IMR-90 (cell line): ENCODE data around the gene MRPL45.
"Not testable (repeated sequence)": the region's sequence is repeated elsewhere in the genome, so short reads cannot be mapped to it uniquely, and the experiment has no call there.

Experiments
- CEBPB ChIP-seq: IDR thresholded peaks from 2 replicates; pipeline ENCODE4 v1.6.1; 2012; ENCODE audit warnings: low read depth, low read length, improper control_type of control experiment
- CHD1 ChIP-seq: IDR thresholded peaks from 2 replicates; pipeline ENCODE4 v1.6.1; 2012; ENCODE audit warnings: low read depth, low read length, improper control_type of control experiment
- FOS ChIP-seq: fragments of 150-350 bp; IDR thresholded peaks from 2 replicates; pipeline ENCODE4 v1.6.1; 2016; ENCODE audit warnings: low read depth, low read length
- MAFK ChIP-seq: IDR thresholded peaks from 2 replicates; pipeline ENCODE4 v1.6.1; 2012; ENCODE audit warnings: low read depth, low read length, improper control_type of control experiment
- MAZ ChIP-seq: IDR thresholded peaks from 2 replicates; pipeline ENCODE4 v1.6.1; 2012; ENCODE audit warnings: low read depth, mild to moderate bottlenecking, low read length, improper control_type of control experiment, moderate library complexity, borderline replicate concordance
- MXI1 ChIP-seq: IDR thresholded peaks from 2 replicates; pipeline ENCODE4 v1.6.1; 2012; ENCODE audit warnings: low read depth, mild to moderate bottlenecking, low read length, moderate library complexity, borderline replicate concordance
- POLR2A ChIP-seq: IDR thresholded peaks from 2 replicates; pipeline ENCODE4 v1.6.1; 2012; ENCODE audit warnings: mild to moderate bottlenecking, low read depth, low read length
- RAD21 ChIP-seq: IDR thresholded peaks from 2 replicates; pipeline ENCODE4 v1.6.1; 2012; ENCODE audit warnings: low read length, improper control_type of control experiment
- RCOR1 ChIP-seq: IDR thresholded peaks from 2 replicates; pipeline ENCODE4 v1.6.1; 2012; ENCODE audit warnings: mild to moderate bottlenecking, low read length, improper control_type of control experiment; ENCODE audit not compliant: insufficient replicate concordance
- RFX5 ChIP-seq: IDR thresholded peaks from 2 replicates; pipeline ENCODE4 v1.8.0; 2012; ENCODE audit warnings: low read depth, mild to moderate bottlenecking, low read length, moderate library complexity
- SMC3 ChIP-seq: fragments of 150-350 bp; IDR thresholded peaks from 2 replicates; pipeline ENCODE4 v1.6.1; 2016; ENCODE audit warnings: low read depth, mild to moderate bottlenecking, antibody characterized with exemption, low read length, moderate library complexity
- TF ChIP-seq, protein P1 (sequence below): conservative IDR thresholded peaks from 2 replicates; pipeline ENCODE4 v1.5.1; 2012; ENCODE audit warnings: mild to moderate bottlenecking, low read depth, low read length, improper control_type of control experiment
- TF ChIP-seq, protein P2 (sequence below): fragments of 150-350 bp; IDR thresholded peaks from 2 replicates; pipeline ENCODE4 v1.6.1; 2017; ENCODE audit warnings: mild to moderate bottlenecking, antibody characterized with exemption, low read length, low read depth
- TF ChIP-seq, protein P3 (sequence below): fragments of 150-350 bp; IDR thresholded peaks from 2 replicates; pipeline ENCODE4 v1.6.1; 2016; ENCODE audit warnings: low read depth, mild to moderate bottlenecking, low read length, moderate library complexity, borderline replicate concordance

DNA sequence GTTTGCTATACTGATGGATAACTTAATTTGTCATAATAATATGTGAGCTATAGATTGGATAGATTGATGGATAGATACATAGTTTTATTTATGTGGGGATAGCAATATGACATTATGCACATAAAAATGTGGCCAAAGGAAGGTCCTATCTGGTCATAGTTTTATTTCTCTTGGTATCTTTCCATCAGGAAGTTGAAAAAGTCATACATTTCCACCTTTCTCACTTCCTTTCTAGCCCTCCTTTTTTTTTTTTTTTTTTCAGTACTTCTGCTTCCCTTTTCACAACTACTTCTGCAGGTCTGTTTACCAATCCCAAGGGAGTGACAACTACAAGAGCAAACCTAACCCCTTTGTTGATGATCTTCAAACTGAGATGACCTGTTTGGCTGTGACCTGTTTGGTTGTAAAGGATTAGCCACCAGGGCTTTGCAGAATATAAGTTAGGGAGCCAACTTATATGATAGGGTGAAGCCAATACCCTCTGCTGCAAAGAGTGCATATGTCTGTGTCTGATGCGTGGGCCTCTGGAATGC, 30.9 kb upstream of the MRPL45 start:
- TF ChIP-seq RAD21, POLR2A, SMC3, MXI1, MAZ, RCOR1, RFX5, MAFK, CEBPB, CHD1, FOS: not testable (repeated sequence)
- TF ChIP-seq, protein P1, sequence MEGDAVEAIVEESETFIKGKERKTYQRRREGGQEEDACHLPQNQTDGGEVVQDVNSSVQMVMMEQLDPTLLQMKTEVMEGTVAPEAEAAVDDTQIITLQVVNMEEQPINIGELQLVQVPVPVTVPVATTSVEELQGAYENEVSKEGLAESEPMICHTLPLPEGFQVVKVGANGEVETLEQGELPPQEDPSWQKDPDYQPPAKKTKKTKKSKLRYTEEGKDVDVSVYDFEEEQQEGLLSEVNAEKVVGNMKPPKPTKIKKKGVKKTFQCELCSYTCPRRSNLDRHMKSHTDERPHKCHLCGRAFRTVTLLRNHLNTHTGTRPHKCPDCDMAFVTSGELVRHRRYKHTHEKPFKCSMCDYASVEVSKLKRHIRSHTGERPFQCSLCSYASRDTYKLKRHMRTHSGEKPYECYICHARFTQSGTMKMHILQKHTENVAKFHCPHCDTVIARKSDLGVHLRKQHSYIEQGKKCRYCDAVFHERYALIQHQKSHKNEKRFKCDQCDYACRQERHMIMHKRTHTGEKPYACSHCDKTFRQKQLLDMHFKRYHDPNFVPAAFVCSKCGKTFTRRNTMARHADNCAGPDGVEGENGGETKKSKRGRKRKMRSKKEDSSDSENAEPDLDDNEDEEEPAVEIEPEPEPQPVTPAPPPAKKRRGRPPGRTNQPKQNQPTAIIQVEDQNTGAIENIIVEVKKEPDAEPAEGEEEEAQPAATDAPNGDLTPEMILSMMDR = not testable (repeated sequence)
- TF ChIP-seq, protein P2, sequence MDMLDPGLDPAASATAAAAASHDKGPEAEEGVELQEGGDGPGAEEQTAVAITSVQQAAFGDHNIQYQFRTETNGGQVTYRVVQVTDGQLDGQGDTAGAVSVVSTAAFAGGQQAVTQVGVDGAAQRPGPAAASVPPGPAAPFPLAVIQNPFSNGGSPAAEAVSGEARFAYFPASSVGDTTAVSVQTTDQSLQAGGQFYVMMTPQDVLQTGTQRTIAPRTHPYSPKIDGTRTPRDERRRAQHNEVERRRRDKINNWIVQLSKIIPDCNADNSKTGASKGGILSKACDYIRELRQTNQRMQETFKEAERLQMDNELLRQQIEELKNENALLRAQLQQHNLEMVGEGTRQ = not testable (repeated sequence)
- TF ChIP-seq, protein P3, sequence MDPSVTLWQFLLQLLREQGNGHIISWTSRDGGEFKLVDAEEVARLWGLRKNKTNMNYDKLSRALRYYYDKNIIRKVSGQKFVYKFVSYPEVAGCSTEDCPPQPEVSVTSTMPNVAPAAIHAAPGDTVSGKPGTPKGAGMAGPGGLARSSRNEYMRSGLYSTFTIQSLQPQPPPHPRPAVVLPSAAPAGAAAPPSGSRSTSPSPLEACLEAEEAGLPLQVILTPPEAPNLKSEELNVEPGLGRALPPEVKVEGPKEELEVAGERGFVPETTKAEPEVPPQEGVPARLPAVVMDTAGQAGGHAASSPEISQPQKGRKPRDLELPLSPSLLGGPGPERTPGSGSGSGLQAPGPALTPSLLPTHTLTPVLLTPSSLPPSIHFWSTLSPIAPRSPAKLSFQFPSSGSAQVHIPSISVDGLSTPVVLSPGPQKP = not testable (repeated sequence)
